ENCODE results near the gene GET4.

The GET4 gene

GRCh38 chr7:918118-918425 lies 41.7 kb downstream of the GET4 start:
- in situ Hi-C loops (cut with HindIII; ENCODE audit: low pct_ligation_motif_present, low sequenced_read_pairs) = no loop called here
- Histone ChIP-seq H3K27me3 (replicated peaks) (no peaks in the 10 kb centered on the region), H3K4me3 (ENCODE audit: low read depth, low read length) (no peak overlapping the region), H3K27ac (no peak overlapping the region), H3K36me3 (replicated peaks) (no peaks in the 10 kb centered on the region)
- no peak for TF ChIP-seq CTCF (IDR thresholded peaks at IDR 0.05; ENCODE audit: low read depth, low read length, missing control alignments)
- no peak for DNase-seq

GRCh38 chr7:918441-919113 lies 42.2 kb downstream of the GET4 start:
- Histone ChIP-seq H3K27ac (no peak overlapping the region), H3K36me3 (replicated peaks) (no peaks in the 10 kb centered on the region), H3K27me3 (replicated peaks) (no peaks in the 10 kb centered on the region), H3K4me3 (ENCODE audit: low read depth, low read length) (no peak overlapping the region)
- TF ChIP-seq CTCF (IDR thresholded peaks at IDR 0.05; ENCODE audit: low read depth, low read length, missing control alignments) = no peak
- in situ Hi-C loops (cut with HindIII; ENCODE audit: low pct_ligation_motif_present, low sequenced_read_pairs) = no loop called here
- no peak for DNase-seq

- no peaks in the 10 kb centered on the region for H3K27me3 ChIP-seq (replicated peaks)
- no peaks in the 10 kb centered on the region for H3K36me3 ChIP-seq (replicated peaks)
- in situ Hi-C loops (cut with HindIII; ENCODE audit: low pct_ligation_motif_present, low sequenced_read_pairs) = no loop called here
- H3K4me3 ChIP-seq (ENCODE audit: low read depth, low read length) = no peak overlapping the region
- no peak for TF ChIP-seq CTCF (IDR thresholded peaks at IDR 0.05; ENCODE audit: low read depth, low read length, missing control alignments)
- no peak overlapping the region for H3K27ac ChIP-seq
- DNase-seq = no peak
These were observed 42.7 kb downstream of the GET4 start for GRCh38 chr7:919114-919442.

- in situ Hi-C loops (cut with HindIII; ENCODE audit: low pct_ligation_motif_present, low sequenced_read_pairs) = no loop called here
- Histone ChIP-seq H3K27me3 (replicated peaks) (no peaks in the 10 kb centered on the region), H3K27ac (no peak overlapping the region), H3K36me3 (replicated peaks) (no peaks in the 10 kb centered on the region), H3K4me3 (ENCODE audit: low read depth, low read length) (no peak overlapping the region)
- TF ChIP-seq CTCF (IDR thresholded peaks at IDR 0.05; ENCODE audit: low read depth, low read length, missing control alignments) = no peak
- DNase-seq = no peak
These were observed 43.6 kb downstream of the GET4 start for GRCh38 chr7:919924-920341.

GRCh38 chr7:920351-921070 lies 44.2 kb downstream of the GET4 start:
- no peak overlapping the region for H3K4me3 ChIP-seq (ENCODE audit: low read depth, low read length)
- H3K27ac ChIP-seq = no peak overlapping the region
- TF ChIP-seq CTCF (IDR thresholded peaks at IDR 0.05; ENCODE audit: low read depth, low read length, missing control alignments) = no peak
- DNase-seq = no peak
- no peaks in the 10 kb centered on the region for H3K36me3 ChIP-seq (replicated peaks)
- in situ Hi-C loops (cut with HindIII; ENCODE audit: low pct_ligation_motif_present, low sequenced_read_pairs) = no loop called here
- no peaks in the 10 kb centered on the region for H3K27me3 ChIP-seq (replicated peaks)

- DNase-seq = no peak
- Histone ChIP-seq H3K27me3 (replicated peaks) (no peaks in the 10 kb centered on the region), H3K27ac (no peak overlapping the region), H3K36me3 (replicated peaks) (no peaks in the 10 kb centered on the region), H3K4me3 (ENCODE audit: low read depth, low read length) (no peak overlapping the region)
- no peak for TF ChIP-seq CTCF (IDR thresholded peaks at IDR 0.05; ENCODE audit: low read depth, low read length, missing control alignments)
- in situ Hi-C loops (cut with HindIII; ENCODE audit: low pct_ligation_motif_present, low sequenced_read_pairs) = no loop called here
These were observed 44.7 kb downstream of the GET4 start for GRCh38 chr7:921071-921461.

All from brain microvascular endothelial cell (primary cell).